NB4 (cell line): ENCODE measurements around the gene KIF6.

Experiments used
- MYC ChIP-seq: IDR thresholded peaks from 2 replicates; pipeline ENCODE4 v1.6.1; 2011; ENCODE audit warnings: low read depth, low read length
- POLR2A ChIP-seq: IDR thresholded peaks from 2 replicates; pipeline ENCODE4 v1.6.1; 2011; ENCODE audit warnings: mild to moderate bottlenecking; ENCODE audit not compliant: insufficient read length; ENCODE audit errors: extremely low read depth
- TF ChIP-seq, protein P1 (sequence below): IDR thresholded peaks from one replicate; pipeline ENCODE4 v1.5.1; 2012; ENCODE audit warnings: low read depth, low read length

DNA sequence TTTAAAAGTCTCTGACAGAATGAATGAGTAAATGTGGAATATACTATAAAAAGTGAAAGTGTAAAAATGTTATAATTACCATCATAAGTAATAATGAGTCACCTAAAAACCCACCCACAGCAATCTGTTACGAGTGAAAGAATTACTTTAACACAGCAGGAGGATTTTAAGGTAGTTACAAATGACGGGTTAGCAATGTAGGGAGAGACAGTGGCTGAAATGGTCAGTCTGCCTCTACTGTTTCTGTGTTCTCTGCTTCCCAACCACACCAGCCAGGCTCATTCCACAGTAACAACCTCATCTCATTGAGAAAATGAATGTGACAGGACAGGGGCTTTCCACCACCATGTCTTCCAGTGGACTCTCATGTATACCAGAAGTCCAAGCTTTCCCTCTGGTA is 278.3 kb downstream of the KIF6 start:
- TF ChIP-seq, protein P1, sequence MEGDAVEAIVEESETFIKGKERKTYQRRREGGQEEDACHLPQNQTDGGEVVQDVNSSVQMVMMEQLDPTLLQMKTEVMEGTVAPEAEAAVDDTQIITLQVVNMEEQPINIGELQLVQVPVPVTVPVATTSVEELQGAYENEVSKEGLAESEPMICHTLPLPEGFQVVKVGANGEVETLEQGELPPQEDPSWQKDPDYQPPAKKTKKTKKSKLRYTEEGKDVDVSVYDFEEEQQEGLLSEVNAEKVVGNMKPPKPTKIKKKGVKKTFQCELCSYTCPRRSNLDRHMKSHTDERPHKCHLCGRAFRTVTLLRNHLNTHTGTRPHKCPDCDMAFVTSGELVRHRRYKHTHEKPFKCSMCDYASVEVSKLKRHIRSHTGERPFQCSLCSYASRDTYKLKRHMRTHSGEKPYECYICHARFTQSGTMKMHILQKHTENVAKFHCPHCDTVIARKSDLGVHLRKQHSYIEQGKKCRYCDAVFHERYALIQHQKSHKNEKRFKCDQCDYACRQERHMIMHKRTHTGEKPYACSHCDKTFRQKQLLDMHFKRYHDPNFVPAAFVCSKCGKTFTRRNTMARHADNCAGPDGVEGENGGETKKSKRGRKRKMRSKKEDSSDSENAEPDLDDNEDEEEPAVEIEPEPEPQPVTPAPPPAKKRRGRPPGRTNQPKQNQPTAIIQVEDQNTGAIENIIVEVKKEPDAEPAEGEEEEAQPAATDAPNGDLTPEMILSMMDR = no peak
- TF ChIP-seq MYC (no peak), POLR2A (no peak)
